ENCODE measurements around the gene SCN1B. TPM values are rescaled to one million over a fixed set of nuclear protein-coding genes. Genes with fewer than 3 reads are reported as not detected.

The SCN1B gene
- total RNA-seq, 4 donors from 2014 or later: 8.0 to 23.2 (median 11.8) TPM

- no peak for ATAC-seq (ENCODE audit: low FRiP score)
- TF ChIP-seq CTCF (IDR thresholded peaks at IDR 0.05): no peak
- no peak for DNase-seq (ENCODE audit: low spot score)
Measured at GRCh38 chr19:35008891-35009341, 21.4 kb upstream of the SCN1B start.

- no peak for TF ChIP-seq CTCF (IDR thresholded peaks at IDR 0.05)
- ATAC-seq (ENCODE audit: low FRiP score) (no peak), DNase-seq (ENCODE audit: low spot score) (no peak)
Measured at GRCh38 chr19:35009424-35010415, 20.6 kb upstream of the SCN1B start.

GRCh38 chr19:35011091-35011689, 19.1 kb upstream of the SCN1B start:
- no peak for ATAC-seq (ENCODE audit: low FRiP score)
- TF ChIP-seq CTCF (IDR thresholded peaks at IDR 0.05): no peak

GRCh38 chr19:35011737-35012682, 18.3 kb upstream of the SCN1B start:
- DNase-seq (ENCODE audit: low spot score) (no peak), ATAC-seq (ENCODE audit: low FRiP score) (no peak)
- TF ChIP-seq CTCF (IDR thresholded peaks at IDR 0.05): no peak

More at GRCh38 chr19:35011091-35011689, 19.1 kb upstream of the SCN1B start:
- DNase-seq (ENCODE audit: low spot score): no peak

- peak in 1 of 3 donors; percentile 90 for TF ChIP-seq CTCF (IDR thresholded peaks at IDR 0.05)
- ATAC-seq (ENCODE audit: low FRiP score) (peak; percentile 80), DNase-seq (ENCODE audit: low spot score) (peak; percentile 71)
Measured at GRCh38 chr19:35013041-35013819, 17.0 kb upstream of the SCN1B start.
